Measurements from ENCODE around the gene TTLL10.

TTLL10 gene

DNA sequence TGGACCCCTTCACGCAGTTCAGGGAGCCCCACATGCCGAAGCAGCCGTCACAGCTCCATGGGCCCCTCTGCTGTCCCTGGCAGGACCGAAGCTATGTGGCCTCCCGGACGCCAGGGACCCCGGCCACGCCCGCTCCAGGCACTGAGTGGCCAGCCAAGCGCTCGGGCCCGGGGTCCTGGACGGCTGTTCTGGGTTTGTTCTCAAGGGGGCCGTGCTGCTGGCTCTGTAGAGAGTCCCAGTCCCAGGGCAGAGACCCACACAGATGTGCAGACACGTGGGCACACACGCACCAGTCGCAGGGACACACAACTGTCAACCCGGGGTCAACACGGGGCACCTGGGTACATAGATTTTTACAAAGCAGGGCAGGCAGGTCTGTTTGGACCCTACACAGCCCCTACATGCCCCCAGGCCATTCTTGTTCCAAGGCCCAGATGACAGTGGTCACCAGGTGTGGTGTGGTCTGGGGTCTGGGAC is 65.1 kb downstream of the TTLL10 start:
- DNase-seq: no peak

DNA sequence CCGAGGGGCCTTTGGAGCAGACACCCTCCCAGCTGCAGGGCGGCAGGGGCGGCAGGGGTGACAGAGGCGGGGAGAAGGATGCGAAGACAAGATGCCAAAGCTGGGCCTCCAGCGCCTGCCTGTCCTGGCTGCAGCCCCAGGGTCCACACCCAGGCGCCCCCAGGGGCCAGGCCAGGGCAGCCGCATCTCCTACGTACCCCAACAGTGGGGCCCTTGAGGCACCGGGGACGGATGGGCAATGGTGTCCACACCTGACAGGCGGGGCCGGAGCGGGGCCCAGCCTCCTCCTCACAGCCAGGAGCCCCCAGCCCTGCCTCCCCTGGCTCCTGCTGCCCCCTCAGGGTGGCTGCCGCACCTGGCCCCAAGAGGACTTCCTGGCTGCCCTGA is 65.5 kb downstream of the TTLL10 start:
- no peak for DNase-seq

DNA sequence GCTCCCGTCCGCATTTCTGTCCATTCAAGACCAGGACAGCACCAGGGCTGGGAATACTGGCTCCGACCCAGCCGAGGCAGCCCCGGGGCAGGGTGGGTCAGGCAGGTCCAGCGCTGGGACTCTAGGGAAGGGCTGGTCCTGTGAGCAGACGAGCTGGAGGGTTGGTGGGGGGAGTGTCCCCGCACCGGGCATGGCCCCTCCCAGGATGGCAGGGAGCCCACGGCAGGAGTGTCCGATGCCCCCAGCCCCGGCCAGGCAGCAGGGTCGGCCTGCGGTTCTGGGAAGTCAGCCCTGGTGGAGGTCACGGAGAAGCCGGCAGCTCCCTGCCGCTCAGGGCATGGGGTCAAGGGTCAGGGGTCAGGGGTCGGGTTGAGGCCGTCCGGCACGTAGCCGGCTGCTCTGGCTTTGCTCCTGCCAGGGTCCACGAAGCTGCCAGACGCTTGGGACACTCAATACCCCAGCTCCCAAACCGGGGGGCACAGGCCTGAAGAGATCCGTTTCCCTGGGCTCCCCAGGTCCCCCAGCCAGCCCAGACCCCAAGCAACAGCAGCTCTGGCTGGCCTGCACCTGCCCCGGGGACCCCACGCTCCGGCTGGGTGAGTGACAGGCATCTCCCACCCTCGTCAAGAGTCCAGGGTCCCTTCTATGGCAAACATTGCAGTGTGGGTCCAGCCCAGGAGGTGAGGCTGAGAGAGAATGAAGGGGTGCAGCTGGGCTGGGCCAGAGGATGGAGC is 66.1 kb downstream of the TTLL10 start:
- DNase-seq: no peak

DNA sequence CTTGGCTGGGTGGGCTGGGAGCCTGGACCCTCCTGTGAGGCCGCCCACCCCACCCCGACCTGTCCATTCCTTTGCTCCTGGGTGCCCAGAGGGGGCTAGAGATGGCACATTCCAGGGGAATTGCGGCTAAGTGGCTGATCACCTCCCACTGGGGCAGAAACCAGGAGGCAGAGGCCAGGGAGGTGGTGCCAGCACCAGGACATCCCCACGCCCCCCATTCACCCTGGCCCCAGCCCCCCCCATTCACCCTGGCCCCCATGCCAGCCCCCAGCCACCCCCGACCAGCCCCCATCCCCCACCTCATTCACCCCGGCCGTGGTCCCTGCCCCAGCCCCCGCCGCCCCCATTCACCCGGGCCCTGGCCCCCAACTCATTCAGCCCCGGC is 66.7 kb downstream of the TTLL10 start:
- no peak for DNase-seq

DNA sequence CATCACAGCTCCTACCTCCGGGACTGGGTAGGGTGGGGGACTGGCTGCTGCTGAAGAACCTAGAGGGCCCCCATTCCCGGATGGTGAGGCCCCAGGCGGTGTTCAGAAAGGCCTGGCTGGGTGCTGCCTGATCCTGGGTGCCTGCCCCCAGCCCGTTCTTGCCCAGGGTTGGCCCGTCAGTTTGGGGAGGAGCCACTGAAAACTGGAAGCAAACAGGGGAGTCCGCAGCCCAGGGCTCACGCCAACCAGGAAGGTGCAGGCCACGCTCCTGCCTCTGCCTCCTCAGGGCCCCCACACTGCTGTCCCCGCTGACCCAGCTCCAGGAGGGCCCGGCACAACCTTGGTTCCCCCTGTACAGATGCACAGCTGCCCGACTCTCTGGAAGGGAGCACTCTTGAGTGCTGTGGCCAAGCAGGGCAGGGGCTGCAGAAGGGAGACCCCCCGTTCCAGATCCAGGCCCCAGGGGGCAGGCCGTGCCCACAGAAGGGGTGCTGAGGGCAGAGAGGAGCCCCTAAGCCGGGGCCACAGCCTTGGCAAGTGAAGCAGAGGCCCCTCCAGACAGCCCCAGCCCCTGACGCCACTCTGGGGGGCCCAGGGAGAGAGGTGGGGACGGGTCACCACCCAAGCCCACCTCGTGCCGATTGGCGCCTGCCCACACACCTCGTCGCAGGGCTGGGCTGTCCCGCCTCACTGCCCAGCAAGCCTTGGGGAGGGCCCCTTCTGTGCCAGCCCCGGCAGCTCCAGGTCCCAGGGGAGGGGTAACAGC is 67.3 kb downstream of the TTLL10 start:
- DNase-seq: no peak

DNA sequence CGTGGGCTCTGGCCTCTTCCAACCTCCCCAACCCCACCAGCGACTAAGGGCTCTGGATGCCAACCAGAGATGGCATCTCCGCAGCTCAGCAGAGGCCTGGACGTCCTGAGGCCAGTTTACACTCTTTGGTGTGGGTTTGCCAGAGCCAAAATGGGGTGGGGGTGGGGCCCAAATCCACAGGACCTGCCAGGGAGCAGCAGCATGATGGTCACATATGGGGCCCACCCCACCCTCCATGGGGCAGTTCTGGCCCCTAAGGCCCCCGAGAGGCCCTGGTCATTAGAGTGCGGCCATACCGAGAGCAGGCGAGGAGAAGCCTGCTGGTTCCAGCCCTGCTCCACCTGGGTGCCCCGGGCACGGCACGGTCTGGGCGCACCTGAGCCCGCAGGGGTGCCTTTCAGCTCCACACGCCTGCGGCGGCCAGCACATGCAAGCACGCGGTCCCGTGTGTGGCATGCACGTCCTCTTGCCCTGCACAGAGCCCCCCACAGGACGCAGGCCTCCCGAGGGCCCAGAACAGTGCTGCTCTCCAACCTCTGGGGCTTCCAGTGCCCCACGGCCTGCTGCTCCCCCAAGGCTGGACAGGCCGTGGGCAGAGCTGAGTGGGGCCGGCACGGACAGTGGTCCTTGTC is 68.0 kb downstream of the TTLL10 start:
- DNase-seq: no peak

DNA sequence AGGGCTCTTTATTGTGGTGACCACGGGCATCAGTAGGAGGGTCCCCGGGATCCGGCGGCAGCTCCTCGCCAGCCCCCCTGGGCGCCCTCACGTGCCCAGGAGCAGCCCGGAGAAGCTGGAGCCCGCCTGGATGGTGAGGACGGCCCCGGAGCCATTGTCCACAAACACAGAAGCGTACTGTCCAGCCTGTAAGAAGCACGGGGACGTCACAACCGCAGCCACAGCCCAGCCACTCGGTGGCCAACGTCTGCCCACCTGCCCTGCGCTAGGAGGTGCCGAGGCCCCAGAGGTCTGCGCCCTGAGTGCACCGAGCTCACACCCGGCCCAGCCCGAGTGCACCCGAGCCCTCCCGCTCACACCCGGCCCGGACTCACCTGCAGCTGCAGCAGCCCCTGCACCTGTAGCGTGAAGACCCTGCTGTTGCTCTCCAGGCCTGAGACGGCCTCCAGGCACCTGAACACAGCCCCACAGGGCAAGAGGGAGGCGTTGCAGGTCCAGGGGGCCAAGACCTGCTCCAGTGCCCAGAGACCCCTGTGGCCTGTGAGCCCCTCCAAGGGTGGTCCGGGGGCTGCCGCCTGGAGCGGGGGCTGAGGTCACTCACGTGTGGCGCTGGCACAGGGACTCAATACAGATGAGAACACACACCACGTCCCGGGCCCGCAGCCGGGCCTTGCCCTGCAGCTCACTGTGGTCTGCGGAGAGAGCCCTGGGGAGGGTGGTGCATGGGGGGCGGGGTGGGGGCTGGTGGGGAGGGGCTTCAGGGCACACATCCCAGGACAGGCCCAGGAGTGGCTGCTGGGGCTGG is 69.0 kb downstream of the TTLL10 start:
- DNase-seq: no peak

DNA sequence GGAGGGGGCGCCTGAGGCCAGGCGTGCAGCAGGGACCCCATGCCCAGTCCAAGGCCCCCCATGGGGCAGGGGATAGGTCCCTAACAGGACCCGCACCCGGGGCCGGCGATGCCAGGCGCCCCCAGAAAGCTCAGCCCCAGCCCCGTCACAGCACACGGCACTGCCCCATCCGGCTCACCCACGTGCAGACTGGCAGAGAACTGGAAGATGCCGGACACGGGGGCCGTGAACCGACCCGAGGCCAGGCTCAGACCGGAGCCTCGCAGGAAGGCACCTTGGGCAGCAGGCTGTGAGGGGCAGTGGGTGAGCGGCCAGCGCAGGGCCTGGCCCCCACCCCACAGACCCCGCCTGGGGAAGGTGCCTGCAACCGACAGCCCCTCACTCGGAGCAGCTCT is 69.6 kb downstream of the TTLL10 start:
- DNase-seq: no peak

DNA sequence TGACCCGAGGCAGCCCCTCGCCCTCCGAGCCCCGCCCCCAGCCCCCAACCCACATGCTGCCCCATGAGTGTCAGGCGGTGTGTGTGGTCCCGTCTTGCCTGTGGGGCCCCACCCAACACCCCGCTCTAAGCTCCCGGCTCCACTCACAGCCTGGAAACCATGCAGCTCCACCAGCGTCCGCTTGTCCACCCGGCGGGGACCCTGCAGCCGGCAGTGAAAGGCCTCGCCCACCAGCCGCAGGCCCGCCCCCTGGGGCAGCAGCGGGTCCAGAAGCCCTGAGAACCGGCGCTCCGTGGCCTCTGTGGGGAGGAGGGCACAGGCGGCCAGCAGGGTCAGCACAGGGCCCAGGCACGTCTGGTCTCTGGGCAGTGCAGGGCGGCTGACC is 70.1 kb downstream of the TTLL10 start:
- no peak for DNase-seq

DNA sequence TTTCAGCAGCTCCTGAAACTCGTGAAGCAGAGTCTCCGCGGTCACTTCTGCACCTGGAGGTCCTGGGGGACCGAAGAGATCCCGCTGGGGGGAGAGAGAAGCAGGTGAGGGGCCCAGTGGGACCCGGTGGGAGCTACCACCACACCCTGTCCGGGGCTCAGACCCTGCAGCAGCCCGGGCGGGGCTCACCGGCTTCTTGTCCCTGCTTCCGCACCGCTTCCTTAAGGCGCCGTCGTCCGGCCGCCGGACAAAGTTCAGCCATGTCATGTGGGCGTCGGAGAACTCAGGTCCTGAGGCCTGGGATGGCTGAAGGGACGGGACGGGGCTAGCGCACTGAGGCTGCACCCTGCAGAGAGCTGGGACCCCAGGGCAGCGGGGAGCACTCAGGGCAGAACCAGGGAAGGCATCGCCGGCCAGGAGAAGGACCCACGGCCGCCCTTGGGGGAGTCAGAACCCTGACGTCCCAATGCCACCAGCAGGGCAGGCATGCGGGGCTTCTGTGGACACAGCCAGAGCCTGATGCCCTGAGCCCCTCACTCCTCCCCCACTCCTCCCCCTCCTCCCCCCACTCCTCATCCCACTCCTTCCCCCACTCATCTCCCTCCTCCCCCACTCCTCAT is 70.6 kb downstream of the TTLL10 start:
- DNase-seq: no peak

DNA sequence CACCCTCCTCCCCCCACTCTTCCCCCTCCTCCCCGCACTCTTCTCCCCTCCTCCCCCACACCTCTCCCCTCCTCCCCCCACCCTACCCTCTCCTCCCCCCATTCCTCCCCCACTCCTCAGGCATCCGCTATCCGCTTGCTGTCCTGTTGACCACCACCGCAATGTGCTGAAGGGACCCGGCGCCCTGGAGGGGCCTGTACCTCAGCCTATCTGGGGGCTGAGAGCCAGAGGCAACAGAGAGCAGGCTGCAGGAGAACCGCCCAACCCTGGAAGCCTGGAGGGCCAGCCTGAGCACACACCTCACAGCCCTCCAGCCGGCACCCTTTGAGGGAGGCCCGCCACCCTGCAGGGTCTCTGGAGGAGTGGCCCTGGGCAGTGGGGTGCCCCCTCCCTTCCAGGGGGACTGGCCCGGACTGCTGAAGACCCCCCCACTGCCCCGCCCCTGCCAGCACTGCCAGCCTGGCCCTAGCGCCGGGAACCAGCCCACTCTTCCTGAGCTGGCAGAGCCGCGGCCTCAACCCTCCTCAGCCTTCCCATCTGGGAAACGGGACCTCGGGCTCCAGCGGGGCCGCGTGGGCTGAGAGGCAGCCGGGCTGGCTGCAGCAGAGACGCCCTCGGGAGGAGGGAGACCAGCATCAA is 71.6 kb downstream of the TTLL10 start:
- DNase-seq: no peak

DNA sequence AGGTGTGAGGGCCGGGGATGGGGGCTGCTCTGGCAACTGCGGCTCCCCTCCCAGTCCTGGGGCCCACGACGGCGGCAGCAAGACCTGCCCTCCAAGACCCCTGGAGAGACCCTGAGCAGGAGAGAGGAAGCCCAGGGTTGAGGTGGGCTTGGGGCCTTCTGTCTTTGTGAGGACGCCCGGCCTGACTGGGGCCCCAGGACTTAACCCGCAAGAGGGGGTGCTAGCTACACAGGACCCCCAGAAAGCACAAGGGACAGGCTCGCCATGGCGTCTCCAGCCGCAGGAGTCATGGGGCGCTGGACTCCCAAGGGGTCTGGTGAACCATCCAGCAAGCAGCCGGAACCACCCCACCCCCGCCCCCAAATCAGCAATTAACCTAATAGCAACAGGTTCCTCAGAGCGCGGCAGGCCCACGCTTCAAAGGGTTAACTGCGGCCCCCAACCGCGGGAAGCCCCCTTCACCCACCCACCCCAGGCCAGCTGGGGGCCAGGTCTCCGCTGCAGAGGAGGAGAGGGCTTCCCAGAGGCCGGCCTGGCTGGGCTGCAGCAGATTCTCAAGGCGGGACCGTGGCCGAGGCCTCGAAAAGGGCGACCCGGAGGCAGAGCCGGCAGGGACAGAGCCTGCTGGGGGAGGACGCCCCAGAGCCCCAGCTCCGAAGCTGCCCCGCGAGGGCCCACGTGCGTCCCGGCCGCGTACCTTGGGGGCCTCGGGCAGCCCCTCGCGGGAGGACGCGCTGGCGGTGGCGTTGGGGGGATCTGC is 72.3 kb downstream of the TTLL10 start:
- DNase-seq: no peak

DNA sequence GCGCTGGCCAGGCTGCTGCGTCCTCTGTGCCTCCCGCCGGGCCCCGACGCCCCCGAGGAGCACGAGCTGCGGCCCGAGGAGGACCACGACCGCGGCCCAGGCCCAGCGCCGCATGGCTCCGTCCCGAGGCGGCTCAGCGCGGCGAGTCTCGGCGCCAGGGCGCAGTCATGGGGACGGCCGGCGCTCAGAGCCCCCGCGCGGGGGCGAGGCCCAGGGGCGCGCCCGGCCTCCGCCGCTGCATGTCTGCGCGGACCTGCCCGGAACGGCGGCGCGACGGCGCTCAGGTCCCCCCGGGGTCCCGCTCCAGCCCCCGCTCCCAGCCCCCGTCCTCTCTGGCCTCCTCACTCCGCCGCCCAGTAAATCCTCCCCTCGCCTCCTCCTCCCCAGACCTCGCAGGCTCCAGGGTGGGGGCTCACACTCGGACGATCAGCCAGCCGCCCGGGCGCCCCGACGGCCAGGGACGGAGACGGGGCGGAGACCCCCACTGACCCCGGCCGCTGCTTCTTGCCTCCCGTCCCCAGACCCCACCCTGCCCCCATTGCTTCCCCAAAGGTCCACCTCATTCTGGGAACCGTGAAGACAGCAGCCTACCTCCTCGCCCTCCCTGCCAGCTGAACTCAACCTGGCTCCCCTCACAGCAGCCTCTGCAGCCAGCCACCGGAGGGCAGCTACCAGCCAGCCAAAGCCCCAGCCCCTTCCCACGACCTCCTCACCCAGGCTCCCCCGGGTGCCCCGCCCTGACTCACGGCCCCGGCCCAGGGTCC is 73.1 kb downstream of the TTLL10 start, which contains the start of gene C1QTNF12:
Gene C1QTNF12, minus strand, starts transcription at position 146 of the 764 bp plus-strand sequence. Its CDS starts 32 bp downstream, at position 114.
- no peak for DNase-seq

DNA sequence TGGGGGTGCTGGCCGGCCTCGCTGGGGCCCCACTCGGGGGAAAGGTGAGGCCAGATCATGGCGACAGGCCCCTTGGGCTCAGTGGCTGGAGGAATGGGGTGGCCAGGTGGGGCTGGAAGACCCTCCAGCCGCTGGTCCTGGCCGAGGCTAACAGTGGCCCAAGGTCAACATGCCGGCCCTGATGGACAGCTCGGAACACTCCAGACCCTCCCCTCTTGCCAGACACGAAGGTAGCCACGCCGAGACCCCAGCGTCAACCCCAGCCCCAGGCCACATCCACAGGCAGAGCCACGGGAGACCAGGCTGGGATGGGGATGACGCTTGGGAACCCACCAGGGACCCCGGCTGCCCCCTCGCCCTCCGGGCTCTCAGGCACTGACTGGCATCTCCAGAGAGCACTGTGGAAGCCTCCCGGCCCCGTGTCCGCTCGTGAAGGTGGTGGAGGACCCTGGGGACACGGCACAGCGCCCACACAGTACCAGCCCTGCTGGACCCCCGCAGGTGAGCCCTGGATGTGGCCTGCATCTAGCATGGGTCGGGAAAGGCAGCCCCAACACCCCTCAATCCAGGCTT is 73.7 kb downstream of the TTLL10 start:
- DNase-seq: no peak

All from fibroblast of skin of scalp (primary cell).